ENCODE measurements around the gene MTG2. TPM values are rescaled to one million over a fixed set of nuclear protein-coding genes. Genes with fewer than 3 reads are reported as not detected.

The MTG2 gene
- total RNA-seq, 2 experiments from 2014 or later, result 33.6 to 37.3 TPM

- no peaks in the 10 kb centered on the region for H3K9me3 Mint-ChIP-seq
- CTCF ChIA-PET, result interaction anchor here (1.0 kb wide), 1 partner anchor 9 kb away, joined by 3 read pairs; no protein-coding TSS in a partner anchor
- no peak overlapping the region for H3K4me3 Mint-ChIP-seq
- POLR2A ChIA-PET, result no interaction called here
- H3K27ac Mint-ChIP-seq, result no peak overlapping the region
- H3K27me3 Mint-ChIP-seq, result peaks cover 29% of the 10 kb centered on the region
- H3K36me3 Mint-ChIP-seq (ENCODE audit: low read depth), result no peaks in the 10 kb centered on the region
- H3K4me1 Mint-ChIP-seq, result peaks cover 2% of the 10 kb centered on the region
- DNase-seq, result no peak
Observed at GRCh38 chr20:62220666-62221568, 38.1 kb downstream of the MTG2 start.

GRCh38 chr20:62222266-62222850, 39.5 kb downstream of the MTG2 start:
- H3K27ac Mint-ChIP-seq, result no peak overlapping the region
- ChIA-PET CTCF (interaction anchor here (1.0 to 1.8 kb wide), 2 partner anchors 10 to 14 kb away, joined by 3 to 5 read pairs; no protein-coding TSS in a partner anchor), POLR2A (no interaction called here)
- no peak for DNase-seq
- peaks cover 2% of the 10 kb centered on the region for H3K4me1 Mint-ChIP-seq
- no peaks in the 10 kb centered on the region for H3K36me3 Mint-ChIP-seq (ENCODE audit: low read depth)
- H3K9me3 Mint-ChIP-seq, result no peaks in the 10 kb centered on the region
- H3K4me3 Mint-ChIP-seq, result no peak overlapping the region
- H3K27me3 Mint-ChIP-seq, result peaks cover 26% of the 10 kb centered on the region

- ChIA-PET POLR2A (no interaction called here), CTCF (interaction anchor here (1.8 kb wide), 1 partner anchor 13 kb away, joined by 5 read pairs; no protein-coding TSS in a partner anchor)
- Mint-ChIP-seq H3K36me3 (ENCODE audit: low read depth) (no peaks in the 10 kb centered on the region), H3K27ac (no peak overlapping the region), H3K4me1 (peaks cover 2% of the 10 kb centered on the region), H3K9me3 (no peaks in the 10 kb centered on the region), H3K27me3 (peaks cover 26% of the 10 kb centered on the region), H3K4me3 (no peak overlapping the region)
- no peak for DNase-seq
Observed at GRCh38 chr20:62222972-62223371, 40.1 kb downstream of the MTG2 start.

- Mint-ChIP-seq H3K4me1 (peaks cover 2% of the 10 kb centered on the region), H3K4me3 (no peak overlapping the region), H3K36me3 (ENCODE audit: low read depth) (no peaks in the 10 kb centered on the region), H3K27me3 (peaks cover 22% of the 10 kb centered on the region), H3K9me3 (no peaks in the 10 kb centered on the region), H3K27ac (no peak overlapping the region)
- no peak for DNase-seq
- POLR2A ChIA-PET, result no interaction called here
- CTCF ChIA-PET, result interaction anchor here (1.8 kb wide), 1 partner anchor 12 kb away, joined by 5 read pairs; no protein-coding TSS in a partner anchor
Observed at GRCh38 chr20:62223571-62223970, 40.7 kb downstream of the MTG2 start.

GRCh38 chr20:62224113-62224855, 41.5 kb downstream of the MTG2 start:
- POLR2A ChIA-PET, result no interaction called here
- H3K4me1 Mint-ChIP-seq, result peaks cover 2% of the 10 kb centered on the region
- H3K4me3 Mint-ChIP-seq, result no peak overlapping the region
- CTCF ChIA-PET, result interaction anchor here (1.8 kb wide), 1 partner anchor 12 kb away, joined by 5 read pairs; no protein-coding TSS in a partner anchor
- H3K27me3 Mint-ChIP-seq, result peaks cover 16% of the 10 kb centered on the region
- H3K27ac Mint-ChIP-seq, result no peak overlapping the region
- H3K9me3 Mint-ChIP-seq, result no peaks in the 10 kb centered on the region
- no peak for DNase-seq
- no peaks in the 10 kb centered on the region for H3K36me3 Mint-ChIP-seq (ENCODE audit: low read depth)

- peaks cover 15% of the 10 kb centered on the region for H3K27me3 Mint-ChIP-seq
- ChIA-PET CTCF (no interaction called here), POLR2A (no interaction called here)
- H3K4me1 Mint-ChIP-seq, result peaks cover 2% of the 10 kb centered on the region
- H3K36me3 Mint-ChIP-seq (ENCODE audit: low read depth), result no peaks in the 10 kb centered on the region
- DNase-seq, result no peak
- no peak overlapping the region for H3K27ac Mint-ChIP-seq
- H3K4me3 Mint-ChIP-seq, result no peak overlapping the region
- H3K9me3 Mint-ChIP-seq, result no peaks in the 10 kb centered on the region
Observed at GRCh38 chr20:62225026-62225425, 42.2 kb downstream of the MTG2 start.

- H3K4me3 Mint-ChIP-seq, result no peak overlapping the region
- no peak for DNase-seq
- POLR2A ChIA-PET, result no interaction called here
- peaks cover 11% of the 10 kb centered on the region for H3K27me3 Mint-ChIP-seq
- H3K27ac Mint-ChIP-seq, result no peak overlapping the region
- H3K9me3 Mint-ChIP-seq, result no peaks in the 10 kb centered on the region
- no peaks in the 10 kb centered on the region for H3K4me1 Mint-ChIP-seq
- no peaks in the 10 kb centered on the region for H3K36me3 Mint-ChIP-seq (ENCODE audit: low read depth)
- CTCF ChIA-PET, result interaction anchor here (0.6 to 0.7 kb wide), 2 partner anchors 38 to 75 kb away, joined by 3 read pairs; no protein-coding TSS in a partner anchor
Observed at GRCh38 chr20:62225820-62226635, 43.2 kb downstream of the MTG2 start.

- peaks cover 3% of the 10 kb centered on the region for H3K27me3 Mint-ChIP-seq
- POLR2A ChIA-PET, result no interaction called here
- no peaks in the 10 kb centered on the region for H3K4me1 Mint-ChIP-seq
- no peak for DNase-seq
- no peak overlapping the region for H3K27ac Mint-ChIP-seq
- no peaks in the 10 kb centered on the region for H3K36me3 Mint-ChIP-seq (ENCODE audit: low read depth)
- CTCF ChIA-PET, result no interaction called here
- H3K9me3 Mint-ChIP-seq, result no peaks in the 10 kb centered on the region
- H3K4me3 Mint-ChIP-seq, result no peak overlapping the region
Observed at GRCh38 chr20:62226707-62227590, 44.1 kb downstream of the MTG2 start.

- ChIA-PET CTCF (no interaction called here), POLR2A (no interaction called here)
- Mint-ChIP-seq H3K4me1 (no peaks in the 10 kb centered on the region), H3K27ac (no peak overlapping the region), H3K36me3 (ENCODE audit: low read depth) (no peaks in the 10 kb centered on the region), H3K9me3 (no peaks in the 10 kb centered on the region), H3K27me3 (peaks cover 3% of the 10 kb centered on the region), H3K4me3 (no peak overlapping the region)
- no peak for DNase-seq
Observed at GRCh38 chr20:62227591-62227976, 44.8 kb downstream of the MTG2 start.

GRCh38 chr20:62227977-62228958, 45.4 kb downstream of the MTG2 start:
- POLR2A ChIA-PET, result no interaction called here

GRCh38 chr20:62228982-62229545, 46.2 kb downstream of the MTG2 start:
- Mint-ChIP-seq H3K4me1 (no peaks in the 10 kb centered on the region), H3K9me3 (no peaks in the 10 kb centered on the region), H3K4me3 (no peak overlapping the region), H3K36me3 (ENCODE audit: low read depth) (no peaks in the 10 kb centered on the region), H3K27me3 (peaks cover 3% of the 10 kb centered on the region), H3K27ac (no peak overlapping the region)
- DNase-seq, result no peak
- ChIA-PET POLR2A (no interaction called here), CTCF (no interaction called here)

More at GRCh38 chr20:62227977-62228958, 45.4 kb downstream of the MTG2 start:
- no peak overlapping the region for H3K27ac Mint-ChIP-seq
- CTCF ChIA-PET, result no interaction called here
- DNase-seq, result no peak
- H3K27me3 Mint-ChIP-seq, result peaks cover 3% of the 10 kb centered on the region
- no peak overlapping the region for H3K4me3 Mint-ChIP-seq
- no peaks in the 10 kb centered on the region for H3K36me3 Mint-ChIP-seq (ENCODE audit: low read depth)
- no peaks in the 10 kb centered on the region for H3K9me3 Mint-ChIP-seq
- no peaks in the 10 kb centered on the region for H3K4me1 Mint-ChIP-seq

Data from activated CD4-positive, alpha-beta T cell treated with anti-CD3 and anti-CD28 coated beads, Interleukin-2, amount 10 ng/mL, durations not matched to agents 7 days and 5 days (primary cell).